ENCODE data around the gene ACOX1. TPM values are rescaled to one million over a fixed set of nuclear protein-coding genes. Genes with fewer than 3 reads are reported as not detected.
A peak's percentile ranks its signal among the peaks of the same experiment; 100 is the strongest.

The ACOX1 gene
- total and polyA plus RNA-seq, 2 of the 13 experiments (the other 11 are each of a cell fraction or from before 2014, with no cell fraction given): 86.4 to 120 TPM

- TF ChIP-seq TRIM24 (CRISPR knock-in tag; IDR thresholded peaks at IDR 0.05) (peak; percentile 41; the same call in 1 of the 2 replicates), DDIT3 (CRISPR knock-in tag; IDR thresholded peaks at IDR 0.05) (no peak), ZNF747 (CRISPR knock-in tag; IDR thresholded peaks at IDR 0.05; ENCODE audit: borderline replicate concordance) (no peak), JUNB (CRISPR knock-in tag; IDR thresholded peaks at IDR 0.05; ENCODE audit: borderline replicate concordance) (no peak), TFDP1 (CRISPR knock-in tag; IDR thresholded peaks at IDR 0.05; ENCODE audit: borderline replicate concordance) (peak; percentile 43; the same call in 1 of the 2 replicates), ZNF383 (CRISPR knock-in tag; IDR thresholded peaks at IDR 0.05; ENCODE audit: borderline replicate concordance) (no peak), ZNF674 (CRISPR knock-in tag; IDR thresholded peaks at IDR 0.05; ENCODE audit: low read depth) (no peak), HOMEZ (CRISPR knock-in tag; IDR thresholded peaks at IDR 0.05; ENCODE audit: low read depth) (no peak), HNF1A (IDR thresholded peaks at IDR 0.05; ENCODE audit: low read depth) (no peak), HNF1A (CRISPR knock-in tag; IDR thresholded peaks at IDR 0.05; ENCODE audit: borderline replicate concordance) (0 out of 2 replicates have a peak, but pooled peaks have one; percentile 28), SCMH1 (CRISPR knock-in tag; IDR thresholded peaks at IDR 0.05; ENCODE audit: borderline replicate concordance) (no peak), PPARG (CRISPR knock-in tag; conservative IDR thresholded peaks at IDR 0.05) (peak; percentile 68), WIZ (CRISPR knock-in tag; IDR thresholded peaks at IDR 0.05) (0 out of 2 replicates have a peak, but pooled peaks have one; percentile 19), GLMP (CRISPR knock-in tag; IDR thresholded peaks at IDR 0.05; ENCODE audit: borderline replicate concordance) (no peak), ZNF547 (CRISPR knock-in tag; IDR thresholded peaks at IDR 0.05) (peak; percentile 92), ZNF234 (CRISPR knock-in tag; conservative IDR thresholded peaks at IDR 0.05) (no peak), REL (CRISPR knock-in tag; conservative IDR thresholded peaks at IDR 0.05) (no peak; the same call in 1 of the 2 replicates), ZBTB46 (CRISPR knock-in tag; IDR thresholded peaks at IDR 0.05; ENCODE audit: borderline replicate concordance) (no peak)
These were observed 21.2 kb upstream of the ACOX1 start (continued) for GRCh38 chr17:76000016-76000754.
